COLO668 (cell line): ENCODE measurements around the gene TMEM33.

Source experiments
- DNase-seq: peaks from one replicate; lab custom pipeline; 2025; ENCODE audit not compliant: unreplicated experiment; lab: John Stamatoyannopoulos, UW

Gene TMEM33

DNA sequence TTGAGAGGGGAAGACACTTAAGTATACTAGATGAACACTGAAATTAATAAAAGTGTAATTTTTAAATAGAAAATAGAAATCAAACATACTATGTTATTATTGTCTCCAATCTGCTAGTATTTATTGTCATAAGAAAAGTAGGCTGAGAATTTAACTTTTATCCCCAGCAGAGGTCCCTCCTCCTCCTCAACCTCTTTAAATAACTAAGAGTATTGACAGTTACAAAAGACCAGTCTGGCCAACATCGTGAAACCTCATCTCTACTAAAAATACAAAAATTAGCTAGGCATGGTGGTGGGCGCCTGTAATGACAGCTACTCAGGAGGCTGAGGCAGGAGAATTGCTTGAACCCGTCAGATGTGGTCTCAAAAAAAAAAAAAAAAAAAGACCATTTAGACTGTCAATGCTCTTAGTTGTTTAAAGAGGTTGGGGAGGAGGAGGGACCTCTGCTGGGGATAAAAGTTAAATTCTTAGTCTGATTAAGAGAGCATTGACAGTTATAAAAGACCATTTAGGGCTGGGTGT is 59.3 kb downstream of the TMEM33 start:
- no peak for DNase-seq

DNA sequence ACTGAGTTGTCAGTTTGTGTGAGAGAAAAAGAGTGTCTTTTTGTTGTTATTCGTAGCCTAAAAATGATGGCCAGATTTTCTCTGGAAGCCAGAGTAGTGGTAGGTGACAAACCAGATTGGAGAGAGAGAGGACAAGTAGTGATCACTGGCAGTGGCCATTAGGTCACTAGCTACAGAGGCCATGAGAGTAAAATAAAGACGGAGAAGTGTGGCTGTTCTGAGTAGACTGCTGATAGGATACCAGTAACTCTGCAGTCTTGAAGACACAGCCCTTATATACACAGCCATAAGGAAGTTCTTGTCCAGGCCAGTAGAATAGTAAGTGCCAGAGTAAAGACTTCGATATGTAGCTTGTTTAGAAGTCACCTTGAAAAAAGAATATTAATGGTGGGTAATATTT is 62.8 kb downstream of the TMEM33 start:
- DNase-seq = no peak

DNA sequence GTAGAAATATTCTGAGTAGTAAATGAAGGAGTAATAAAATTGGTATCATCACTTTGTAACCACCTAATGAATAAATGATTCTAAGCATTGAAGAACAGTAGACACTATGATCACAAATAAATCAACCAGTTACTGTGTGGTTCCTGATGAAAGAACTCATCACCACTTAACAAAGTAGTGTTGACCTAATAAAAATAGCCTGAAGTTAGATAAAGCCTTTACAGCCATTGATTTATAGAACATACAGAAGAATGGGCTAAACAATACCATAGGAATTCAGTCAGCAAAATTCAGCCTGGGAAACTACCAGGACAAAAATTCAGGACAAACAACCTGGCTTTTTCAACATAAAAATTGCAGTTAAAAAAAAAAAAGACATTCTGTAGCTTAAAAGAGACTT is 64.1 kb downstream of the TMEM33 start:
- DNase-seq = no peak

DNA sequence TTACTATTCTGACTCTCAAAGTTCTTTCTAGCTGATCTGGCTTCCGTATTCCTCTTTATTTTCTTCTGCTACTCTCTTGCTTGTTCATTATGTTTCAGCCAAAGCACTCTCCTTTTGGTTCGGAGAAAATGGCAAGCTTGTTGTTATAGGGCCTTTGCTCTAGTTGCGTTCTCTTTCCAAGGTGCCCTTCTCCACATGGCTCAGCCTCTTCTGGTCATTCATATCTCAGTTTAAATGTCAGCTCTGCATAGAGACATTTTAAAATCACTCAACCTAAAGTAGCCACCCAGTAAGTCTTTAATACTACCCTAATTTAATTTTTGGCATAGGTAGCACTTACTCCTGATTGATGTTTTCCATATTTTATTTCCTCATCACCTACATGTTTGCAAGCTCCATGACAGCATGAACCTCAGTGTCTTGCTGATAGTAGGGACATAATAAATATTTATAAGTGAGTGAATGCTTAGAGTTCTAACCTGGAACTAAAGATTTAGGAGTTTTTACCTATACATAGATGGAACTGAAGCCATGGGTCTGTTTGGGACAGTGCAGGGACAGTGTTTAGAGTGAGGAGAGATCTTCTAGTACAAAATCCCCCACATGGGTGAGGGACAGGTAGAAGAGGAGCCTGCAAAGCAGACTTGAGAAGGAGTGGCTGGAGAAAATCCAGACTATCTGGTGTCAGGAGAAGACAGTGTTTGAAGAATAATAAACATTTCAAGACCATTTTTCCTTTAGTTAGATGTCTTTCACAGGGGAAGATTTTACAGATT is 73.0 kb downstream of the TMEM33 start:
- DNase-seq = no peak
